Measurements from ENCODE around the gene ASNSD1. TPM values are rescaled to one million over a fixed set of nuclear protein-coding genes. Genes with fewer than 3 reads are reported as not detected.

ASNSD1 gene
- total and polyA plus RNA-seq, 2 of the 8 experiments (the other 6 are each of a cell fraction or from before 2014, with no cell fraction given) = 14.1 to 44.8 TPM

- Histone ChIP-seq H3K79me2 (ENCODE audit: control insufficient read depth in 1 of 2, insufficient read depth in 2 of 2, low read length in 2 of 2) (no peaks in the 10 kb centered on the region), H3K4me2 (ENCODE audit: insufficient read depth in 1 of 2, low read depth in 2 of 2, low read length in 2 of 2) (peak overlapping the region; percentile 31 to 41; a peak in 3 of 4 replicates), H3K23ac (ENCODE audit: insufficient read length) (no peak overlapping the region), H3K4me3 (ENCODE audit: extremely low read depth in 1 of 4, insufficient read depth in 2 of 4, low read depth in 3 of 4, low read length in 4 of 4) (0 out of 8 replicates have a peak overlapping the region, but pooled peaks of 1 of the 4 experiments have one; percentile 4), H2BK20ac (ENCODE audit: low read length) (no peak overlapping the region), H3K18ac (ENCODE audit: extremely low read depth, low read length) (peak overlapping the region; percentile 60), H2AK5ac (ENCODE audit: low read depth, low read length) (no peak overlapping the region), H4K5ac (ENCODE audit: insufficient read length, low read depth, low read length) (peak overlapping the region; percentile 21), H3K4ac (replicated peaks; ENCODE audit: insufficient read length, low read depth, low read length) (no peak overlapping the region), H3K23me2 (ENCODE audit: low read depth, low read length) (no peaks in the 10 kb centered on the region; the same call in 1 of the 2 replicates), H3K79me1 (ENCODE audit: low read depth, low read length) (no peaks in the 10 kb centered on the region), H3K9ac (replicated peaks in 1 of 4; ENCODE audit: extremely low read depth in 1 of 4, low read depth in 3 of 4, low read length in 3 of 4) (no peak overlapping the region), H3K4me1 (replicated peaks in 1 of 4; ENCODE audit: control insufficient read depth in 3 of 4, insufficient read depth in 4 of 4, low read length in 3 of 4) (peaks cover 0 to 3% (median 2%) of the 10 kb centered on the region in 4 experiments; a peak in 3 of 7 replicates), H3K9me3 (ENCODE audit: insufficient read depth in 2 of 2, low read depth in 1 of 2, low read length in 1 of 2) (no peaks in the 10 kb centered on the region), H3K27ac (ENCODE audit: low read depth, low read length) (no peak overlapping the region), H2BK120ac (replicated peaks; ENCODE audit: low read depth, low read length) (peak overlapping the region; percentile 54), H4K91ac (replicated peaks; ENCODE audit: insufficient read length, low read length) (no peak overlapping the region), H2AFZ (ENCODE audit: low read length) (peak overlapping the region; percentile 37; the same call in 1 of the 2 replicates), H3K27me3 (replicated peaks in 1 of 4; ENCODE audit: control insufficient read depth in 3 of 4, extremely low read depth in 1 of 4, insufficient read depth in 3 of 4, low read length in 3 of 4) (no peaks in the 10 kb centered on the region), H4K20me1 (replicated peaks in 1 of 2; ENCODE audit: control insufficient read depth in 1 of 2, insufficient read depth in 2 of 2, low read length in 2 of 2) (no peaks in the 10 kb centered on the region), H2BK15ac (ENCODE audit: low read length) (no peak overlapping the region), H3K56ac (replicated peaks; ENCODE audit: insufficient read length, low read depth, low read length) (no peak overlapping the region), H2BK12ac (ENCODE audit: low read depth, low read length) (no peak overlapping the region; the same call in 1 of the 2 replicates), H2BK5ac (ENCODE audit: low read depth, low read length) (0 out of 2 replicates have a peak overlapping the region, but pooled peaks have one; percentile 7), H4K8ac (ENCODE audit: extremely low read depth, insufficient read depth, low read length) (no peak overlapping the region), H3K14ac (ENCODE audit: insufficient read length) (no peak overlapping the region), H3K36me3 (ENCODE audit: control insufficient read depth in 2 of 4, insufficient read depth in 4 of 4, low read length in 3 of 4) (no peaks in the 10 kb centered on the region)
- DNase-seq (ENCODE audit: low read depth in 1 of 2, low spot score in 2 of 2) (no peak), FAIRE-seq (no peak)
- POLR2A ChIA-PET (ENCODE audit: partially characterized antibody) = no interaction called here
- 81% methylated on average over 2 of the region's 2 CpGs; no CpG with 5 or more reads in 1 of the 2 experiments for WGBS, 2 experiments (ENCODE audit: extremely low coverage in 1 of 2, insufficient coverage in 1 of 2, insufficient read length in 1 of 2, insufficient replicate concordance in 2 of 2, low coverage in 1 of 2, low lambda C conversion rate in 2 of 2, missing lambda C conversion rate in 1 of 2)
- CTCF ChIA-PET (ENCODE audit: partially characterized antibody) = interaction anchor here (1.2 to 3.2 kb wide), 6 partner anchors 9 to 447 kb away, joined by 3 to 12 read pairs (median 4); partner anchors contain the start of gene ASNSD1
- TF ChIP-seq SIN3A (conservative IDR thresholded peaks at IDR 0.05 in 1 of 2, IDR thresholded peaks at IDR 0.05 in 1 of 2; ENCODE audit: low read depth in 1 of 2, low read length in 2 of 2) = no peak
- no peak for TF ChIP-seq TBP (IDR thresholded peaks at IDR 0.05; ENCODE audit: low read depth, low read length)
- no peak for TF ChIP-seq SRF (IDR thresholded peaks at IDR 0.05; ENCODE audit: low read depth, low read length)
- TF ChIP-seq SIRT6 (IDR thresholded peaks at IDR 0.05; ENCODE audit: low read length) = no peak
- TF ChIP-seq RAD21 (IDR thresholded peaks at IDR 0.05 in 1 of 2, conservative IDR thresholded peaks at IDR 0.05 in 1 of 2; ENCODE audit: low read depth in 2 of 2, low read length in 2 of 2) = no peak
- no peak for TF ChIP-seq CREB1 (IDR thresholded peaks at IDR 0.05)
- TF ChIP-seq EGR1 (IDR thresholded peaks at IDR 0.05; ENCODE audit: borderline replicate concordance, low read depth, low read length) = no peak
- TF ChIP-seq, protein P1, sequence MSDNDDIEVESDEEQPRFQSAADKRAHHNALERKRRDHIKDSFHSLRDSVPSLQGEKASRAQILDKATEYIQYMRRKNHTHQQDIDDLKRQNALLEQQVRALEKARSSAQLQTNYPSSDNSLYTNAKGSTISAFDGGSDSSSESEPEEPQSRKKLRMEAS (IDR thresholded peaks at IDR 0.05) = no peak
- TF ChIP-seq HDAC6 (IDR thresholded peaks at IDR 0.05; ENCODE audit: low read depth, low read length) = no peak
- no peak for TF ChIP-seq RFX5 (IDR thresholded peaks at IDR 0.05; ENCODE audit: borderline replicate concordance, low read depth, low read length)
- TF ChIP-seq SUZ12 (IDR thresholded peaks at IDR 0.05; ENCODE audit: low read length) = no peak
- TF ChIP-seq GABPA (IDR thresholded peaks at IDR 0.05; ENCODE audit: borderline replicate concordance, insufficient read depth, low read length) = no peak
- no peak for TF ChIP-seq CHD2 (IDR thresholded peaks at IDR 0.05; ENCODE audit: low read length)
- no peak for TF ChIP-seq NANOG (IDR thresholded peaks at IDR 0.05; ENCODE audit: insufficient read depth, low read depth, low read length, poor library complexity, severe bottlenecking)
Measured at GRCh38 chr2:189641590-189641989, 19.7 kb upstream of the ASNSD1 start.
